ENCODE data around the gene GALNT6.

- no peak for TF ChIP-seq CTCF (IDR thresholded peaks at IDR 0.05)
- TF ChIP-seq POLR2A (IDR thresholded peaks at IDR 0.05): no peak
Observed at GRCh38 chr12:51415931-51416330, 24.7 kb upstream of the GALNT6 start.

All from lower leg skin (tissue), 3 donors.